COLO829 (cell line): ENCODE results near the gene RBM17.
"Not testable (repeated sequence)": the region's sequence is repeated elsewhere in the genome, so short reads cannot be mapped to it uniquely, and the experiment has no call there.

Experiments
- DNase-seq: peaks from one replicate; pipeline ENCODE4 v3.0.0; 2012; ENCODE audit warnings: low spot score

The RBM17 gene

GRCh38 chr10:6056411-6057135 is 32.3 kb upstream of the RBM17 start:
- DNase-seq: no peak

DNA sequence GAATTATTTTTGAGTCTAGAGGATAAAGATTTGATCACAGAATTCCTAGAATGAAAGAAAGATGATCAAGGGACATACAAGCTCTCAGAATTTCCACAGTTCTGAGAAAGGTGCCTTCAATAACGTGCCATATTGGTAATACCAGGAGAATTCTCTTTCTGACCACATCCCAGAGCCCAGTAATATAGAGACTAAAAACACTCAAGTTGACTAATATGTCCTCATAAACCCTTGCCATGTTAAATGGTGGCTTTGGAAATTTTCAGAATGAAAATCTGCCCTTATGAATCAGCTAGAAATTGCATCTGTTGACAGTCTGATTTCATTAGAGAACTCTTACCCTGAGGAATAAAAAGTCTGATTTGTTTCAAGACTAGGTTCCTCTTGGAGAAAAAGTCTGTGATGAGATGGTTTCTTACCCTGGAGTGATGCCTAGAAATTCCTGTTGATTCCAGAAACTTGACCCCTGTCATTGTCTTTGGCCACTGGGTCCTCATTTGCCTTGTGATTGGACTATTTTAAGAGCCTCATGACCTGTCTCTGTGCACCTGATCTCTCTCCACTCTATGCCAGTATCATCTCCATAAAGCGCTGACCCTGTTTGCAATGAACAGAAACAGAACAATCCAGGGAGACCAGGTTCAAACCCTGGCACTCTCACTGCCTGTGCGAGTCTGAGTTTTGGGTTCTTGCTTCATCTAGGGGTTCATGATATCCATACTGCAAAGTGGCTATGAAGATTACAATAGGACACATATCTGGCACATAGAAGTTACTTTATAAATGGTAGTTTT is 30.0 kb upstream of the RBM17 start:
- DNase-seq: no peak

DNA sequence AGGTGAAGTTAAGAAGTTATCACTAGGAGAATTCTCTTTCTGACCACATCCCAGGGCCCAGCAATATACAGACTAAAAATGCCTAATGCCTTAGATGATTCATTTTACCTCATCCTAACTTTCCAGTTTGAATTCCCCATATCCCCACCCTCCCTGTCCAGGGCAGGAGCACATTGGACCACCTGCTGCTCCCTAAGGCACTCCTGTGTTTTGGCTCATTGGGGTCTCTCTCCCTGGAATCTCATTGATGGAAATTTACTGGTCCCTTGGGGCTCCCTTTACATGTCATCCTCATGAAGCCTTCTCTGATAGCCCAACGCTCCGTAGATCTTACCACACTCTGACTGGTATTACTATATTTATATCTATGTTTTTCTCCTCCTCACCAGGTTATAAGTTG is 29.3 kb upstream of the RBM17 start:
- DNase-seq: no peak

DNA sequence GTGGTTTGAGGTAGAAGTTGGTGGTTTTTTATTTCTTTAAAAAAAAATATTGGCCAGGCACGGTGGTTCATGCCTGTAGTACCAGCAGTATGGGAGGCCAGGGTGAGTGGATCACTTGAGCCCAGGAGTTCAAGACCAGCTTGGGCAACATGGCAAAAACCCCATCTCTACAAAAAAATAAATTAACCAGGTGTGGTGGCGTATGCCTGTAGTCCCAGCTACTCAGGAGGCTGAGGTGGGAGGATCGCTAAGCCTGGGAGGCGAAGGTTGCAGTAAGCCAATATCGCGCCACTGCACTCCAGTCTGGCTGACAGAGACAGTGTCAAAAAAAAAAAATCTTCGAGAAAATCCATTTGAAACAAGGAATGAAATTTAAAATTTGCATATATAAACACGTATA is 27.8 kb upstream of the RBM17 start:
- no peak for DNase-seq

- no peak for DNase-seq
Measured at GRCh38 chr10:6062101-6062771, 26.6 kb upstream of the RBM17 start, which contains the start of gene IL2RA. Gene IL2RA (minus strand): TSS chr10:6062367. CDS start chr10:6062151, 216 bp downstream.

- DNase-seq: no peak
Measured at GRCh38 chr10:6064119-6064518, 24.7 kb upstream of the RBM17 start.

DNA sequence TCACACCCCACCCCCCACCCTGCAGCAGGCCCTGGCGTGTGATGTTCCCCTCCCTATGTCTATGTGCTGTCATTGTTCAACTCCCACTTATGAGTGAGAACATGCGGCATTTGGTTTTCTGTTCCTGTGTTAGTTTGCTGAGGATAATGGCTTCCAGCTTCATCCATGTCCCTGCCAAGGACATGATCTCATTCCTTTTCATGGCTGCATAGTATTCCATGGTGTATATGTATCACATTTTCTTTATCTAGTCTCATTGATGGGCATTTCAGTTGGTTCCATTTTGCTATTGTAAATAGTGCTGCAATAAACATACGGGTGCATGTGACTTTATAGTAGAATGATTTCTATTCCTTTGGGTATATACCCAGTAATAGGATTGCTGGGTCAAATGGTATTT is 24.1 kb upstream of the RBM17 start:
- not testable (repeated sequence) for DNase-seq

- DNase-seq: no peak
Measured at GRCh38 chr10:6065406-6065805, 23.4 kb upstream of the RBM17 start.

DNA sequence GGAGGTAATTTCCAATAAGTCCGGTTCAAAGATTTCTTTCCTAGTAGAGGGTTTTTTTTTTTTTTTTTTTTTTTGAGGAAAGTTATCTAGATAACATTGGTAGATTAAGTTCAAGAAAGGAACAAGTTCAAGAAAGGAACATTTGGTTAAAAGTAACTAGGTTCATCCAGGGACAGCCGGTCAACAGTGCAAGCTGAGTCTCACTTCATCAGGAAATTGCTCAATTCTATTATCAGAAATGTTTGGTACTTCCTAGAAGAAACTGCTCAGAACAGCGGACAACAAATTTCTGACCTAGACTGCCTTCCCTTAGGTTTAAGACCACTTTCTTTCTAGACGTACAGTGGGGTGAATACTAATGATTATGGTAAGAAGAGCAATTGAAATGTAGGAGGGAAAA is 23.0 kb upstream of the RBM17 start:
- DNase-seq: no peak

- DNase-seq: no peak
Measured at GRCh38 chr10:6067457-6067856, 21.4 kb upstream of the RBM17 start.

- DNase-seq: no peak
Measured at GRCh38 chr10:6068006-6068405, 20.8 kb upstream of the RBM17 start.

DNA sequence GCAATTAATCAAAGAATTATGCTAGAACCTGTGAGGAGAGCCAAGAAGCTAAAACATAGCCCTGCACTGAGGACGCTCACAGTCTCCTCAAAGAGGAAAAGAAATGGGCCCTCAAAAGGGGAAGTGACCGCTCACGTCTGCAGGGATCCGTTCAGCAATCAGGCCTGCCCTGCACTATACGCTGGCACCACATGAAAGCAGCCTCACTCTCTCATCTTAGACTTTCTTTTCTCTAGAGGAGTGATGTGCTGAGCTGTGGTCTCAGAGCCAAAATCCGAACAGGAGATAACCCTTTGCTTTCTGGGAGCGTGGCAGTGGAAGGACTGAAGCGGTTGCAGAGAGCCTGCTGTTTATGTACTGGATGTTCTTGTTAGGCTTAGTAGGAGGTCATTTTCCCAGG is 20.4 kb upstream of the RBM17 start:
- no peak for DNase-seq

GRCh38 chr10:6069081-6069931 is 19.5 kb upstream of the RBM17 start:
- no peak for DNase-seq

GRCh38 chr10:6070660-6071059 is 18.2 kb upstream of the RBM17 start:
- no peak for DNase-seq

DNA sequence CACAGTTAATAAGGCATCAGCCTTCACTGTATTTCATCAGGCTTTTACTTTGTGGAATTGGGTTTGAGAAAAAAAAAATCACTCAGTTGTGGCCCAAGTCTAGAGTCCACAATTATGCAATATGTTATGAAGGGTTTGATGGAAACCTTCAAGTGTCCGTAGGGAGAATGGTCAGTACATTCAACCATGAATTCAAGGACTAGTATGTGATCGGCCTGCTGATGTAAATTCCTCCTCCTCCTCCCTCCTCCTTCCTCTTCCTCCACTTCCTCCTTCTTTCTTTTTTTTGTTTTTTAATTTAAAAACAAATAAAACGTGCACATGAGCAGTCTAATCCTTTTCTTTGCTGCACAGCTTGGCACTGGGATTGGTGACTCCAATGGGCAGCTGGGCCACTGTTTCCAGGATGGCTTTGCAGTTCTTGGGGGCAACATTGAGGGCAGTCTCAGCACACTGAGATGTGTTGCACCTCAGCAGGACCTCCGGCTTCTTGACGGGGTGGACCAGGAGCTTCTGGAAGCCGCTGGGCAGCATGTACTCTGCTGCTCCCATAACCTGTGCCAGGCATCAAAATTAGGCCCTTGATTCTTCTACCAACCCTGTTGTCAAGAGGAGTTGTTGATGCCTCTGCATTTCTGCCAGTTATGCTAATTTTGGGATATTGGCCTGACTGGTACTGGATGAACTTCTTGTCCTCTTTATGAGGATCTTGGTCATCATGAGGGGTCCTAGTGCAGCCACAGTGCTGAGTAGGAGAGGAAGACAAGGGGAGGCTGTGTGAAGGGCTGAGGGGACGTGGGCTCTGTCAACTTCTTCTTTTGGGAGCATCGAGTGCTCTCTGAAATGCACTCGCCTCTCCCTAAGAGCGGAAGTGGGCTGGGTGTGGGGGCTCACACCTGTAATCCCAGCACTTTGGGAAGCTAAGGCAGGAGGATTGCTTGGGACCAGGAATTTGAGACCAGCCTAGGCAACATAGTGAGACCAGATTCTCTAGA is 17.4 kb upstream of the RBM17 start:
- DNase-seq: no peak

DNA sequence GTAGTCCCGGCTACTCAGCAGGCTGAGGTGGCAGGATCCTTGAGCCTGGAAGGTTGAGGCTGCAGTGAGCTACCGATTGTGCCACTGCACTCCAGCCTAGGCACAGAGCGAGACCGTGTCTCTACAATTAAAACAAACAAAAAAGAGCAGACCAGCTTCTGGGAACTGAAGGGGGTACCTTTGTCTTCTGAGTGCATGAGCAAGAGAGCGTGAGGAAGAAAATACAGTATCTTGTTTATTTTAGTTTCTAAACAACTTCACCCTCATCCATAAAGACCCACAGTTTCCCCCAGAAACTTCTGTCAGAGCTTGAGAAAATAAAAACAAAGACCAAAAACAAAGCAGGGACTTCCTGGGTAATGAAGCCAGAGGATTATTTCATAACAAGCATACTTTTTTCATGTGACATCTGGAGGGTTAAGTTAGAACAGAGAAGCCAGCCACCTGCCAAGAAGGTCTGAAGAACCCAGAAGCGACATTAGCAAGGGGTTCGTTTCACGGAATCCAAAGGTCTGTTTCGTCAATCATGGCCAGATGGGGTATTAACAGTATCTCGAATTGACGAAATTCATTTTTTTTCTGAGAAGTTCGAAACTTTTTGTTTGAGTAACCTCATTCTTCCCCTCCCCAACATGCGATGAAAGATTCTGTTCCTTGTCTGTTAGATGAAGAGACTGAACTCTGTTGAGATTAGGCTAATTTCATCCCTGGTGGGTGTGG is 16.5 kb upstream of the RBM17 start:
- DNase-seq: no peak

- no peak for DNase-seq
Measured at GRCh38 chr10:6074489-6075301, 14.1 kb upstream of the RBM17 start.

DNA sequence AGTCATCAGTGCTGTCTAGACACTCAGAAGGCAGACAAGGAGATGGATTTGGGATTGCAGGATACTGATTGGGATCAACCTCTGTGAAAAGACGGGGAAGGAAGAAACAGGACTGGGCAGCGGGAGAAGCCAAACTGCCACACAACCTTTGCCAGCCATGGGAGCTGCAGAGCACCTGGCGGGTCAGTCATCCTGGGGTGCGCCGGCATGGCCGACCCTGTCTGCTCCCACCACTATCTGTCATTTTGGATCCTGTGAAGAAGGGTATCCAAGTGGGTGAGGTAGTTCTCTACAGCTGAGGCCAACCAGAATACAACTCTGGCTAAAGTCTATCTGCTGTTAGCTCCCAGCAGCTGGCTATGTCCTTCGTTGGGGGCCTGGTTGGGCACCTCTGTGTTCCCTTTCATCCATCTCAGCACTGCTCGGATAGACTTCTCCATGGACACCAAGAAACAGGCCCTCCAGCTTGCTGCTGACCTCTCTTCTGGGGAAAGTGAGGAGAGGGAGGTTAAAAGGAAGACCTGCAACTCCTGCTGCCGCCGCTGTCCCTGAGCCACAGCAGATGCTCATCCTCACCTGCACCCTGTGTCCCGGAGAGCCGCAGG is 11.7 kb upstream of the RBM17 start:
- no peak for DNase-seq

- DNase-seq: no peak
Measured at GRCh38 chr10:6079044-6079443, 9.8 kb upstream of the RBM17 start.
